Measurements from ENCODE around the gene CCDC74B.
"Not testable (repeated sequence)": the region's sequence is repeated elsewhere in the genome, so short reads cannot be mapped to it uniquely, and the experiment has no call there.

The CCDC74B gene

DNA sequence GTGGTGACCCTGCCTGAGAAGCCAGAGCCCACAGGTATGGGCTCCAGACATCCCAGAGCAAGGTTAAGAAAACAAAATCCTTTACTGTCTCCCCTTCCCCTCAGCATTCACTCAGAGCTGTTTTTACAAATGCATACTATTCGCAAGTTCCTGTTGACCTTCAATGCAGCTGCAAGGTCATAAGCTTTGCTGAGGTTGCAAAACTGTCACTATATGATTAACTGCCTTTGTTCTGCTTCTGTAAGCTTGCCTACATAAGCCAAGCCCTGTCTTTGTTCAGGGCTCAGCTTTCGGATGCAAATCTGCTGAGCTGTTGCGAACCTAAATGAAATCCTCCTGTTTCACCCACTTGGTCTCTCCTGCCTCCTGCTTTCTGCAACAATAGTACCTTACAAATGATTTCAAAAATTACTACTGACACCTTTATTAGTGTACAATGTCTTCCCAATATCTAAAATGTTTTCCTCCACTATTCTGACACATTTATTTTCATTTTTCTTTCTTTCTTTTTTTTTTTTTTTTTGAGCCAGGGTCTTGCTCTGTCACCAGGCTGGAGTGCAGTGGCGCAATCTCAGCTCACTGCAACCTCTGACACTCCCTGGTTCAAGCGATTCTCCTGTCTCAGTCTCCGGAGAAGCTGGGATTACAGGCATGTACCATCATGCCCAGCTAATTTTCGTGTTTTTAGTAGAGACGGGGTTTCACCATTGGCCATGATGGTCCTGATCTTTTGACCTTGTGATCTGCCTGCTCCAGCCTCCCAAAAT lies 42.1 kb downstream of the CCDC74B start:
- DNase-seq (ENCODE audit: low read depth in 2 of 2): not testable (repeated sequence)
